RKO (cell line): Measurements from ENCODE around the gene MOB3A.
"Not testable (repeated sequence)": the region's sequence is repeated elsewhere in the genome, so short reads cannot be mapped to it uniquely, and the experiment has no call there.

Experiments
- DNase-seq: peaks from one replicate; pipeline ENCODE4 v3.0.0-alpha.2; 2016; ENCODE audit warnings: low spot score

MOB3A gene

GRCh38 chr19:2108251-2109016 is 12.3 kb upstream of the MOB3A start:
- DNase-seq, result no peak

GRCh38 chr19:2103045-2103707 is 7.0 kb upstream of the MOB3A start:
- DNase-seq, result no peak

- no peak for DNase-seq
These were observed 5.5 kb upstream of the MOB3A start for GRCh38 chr19:2101417-2102335.

- no peak for DNase-seq
These were observed 4.6 kb upstream of the MOB3A start for GRCh38 chr19:2100719-2101061.

GRCh38 chr19:2099937-2100718 is 4.0 kb upstream of the MOB3A start:
- no peak for DNase-seq

GRCh38 chr19:2099054-2099501 is 3.0 kb upstream of the MOB3A start:
- DNase-seq, result no peak

- no peak for DNase-seq
These were observed 1.8 kb upstream of the MOB3A start for GRCh38 chr19:2097886-2098327.

- DNase-seq, result no peak
These were observed 1.2 kb upstream of the MOB3A start for GRCh38 chr19:2097203-2097885.

- DNase-seq, result peak; percentile 95
These were observed 515 bp upstream of the MOB3A start, which contains the start of gene IZUMO4 for GRCh38 chr19:2096480-2097202. IZUMO4 (plus strand) TSS chr19:2096915; CDS start chr19:2096946, 31 bp downstream.

GRCh38 chr19:2091926-2092525 is 4.1 kb downstream of the MOB3A start:
- not testable (repeated sequence) for DNase-seq

- no peak for DNase-seq
These were observed 6.4 kb downstream of the MOB3A start for GRCh38 chr19:2089727-2090053.

GRCh38 chr19:2089001-2089711 is 7.0 kb downstream of the MOB3A start:
- no peak for DNase-seq

- DNase-seq, result no peak
These were observed 8.5 kb downstream of the MOB3A start for GRCh38 chr19:2087621-2088100.

GRCh38 chr19:2086695-2087620 is 9.2 kb downstream of the MOB3A start:
- DNase-seq, result not testable (repeated sequence)

GRCh38 chr19:2084993-2085720 is 11.0 kb downstream of the MOB3A start:
- no peak for DNase-seq

GRCh38 chr19:2083174-2083854 is 12.8 kb downstream of the MOB3A start:
- DNase-seq, result no peak
